Neural cell (in vitro differentiated cells): ENCODE measurements around the gene NCAM1. TPM values are rescaled to one million over a fixed set of nuclear protein-coding genes. Genes with fewer than 3 reads are reported as not detected.
A peak's percentile ranks its signal among the peaks of the same experiment; 100 is the strongest.

Experiments used
- H2AFZ ChIP-seq: fragments of 200-600, 300-800 bp; sonication (generic), shearing (Covaris generic); 2 replicates; pipeline ENCODE4 v1.6.0; 2014; ENCODE audit warnings: low read depth, mild to moderate bottlenecking, antibody characterized with exemption, low read length, moderate library complexity
- H3F3A ChIP-seq: fragments of 200-600 bp; shearing (Covaris generic); 2 replicates; pipeline ENCODE4 v1.6.1; 2016; ENCODE audit warnings: mild to moderate bottlenecking, moderate library complexity, mixed read lengths, antibody characterized with exemption, low read length; ENCODE audit not compliant: insufficient read depth, poor library complexity, severe bottlenecking
- H3K27ac ChIP-seq: fragments of 200-600, 300-800 bp; sonication (generic), shearing (Covaris generic); 2 replicates; pipeline ENCODE4 v1.5.1; 2014; ENCODE audit warnings: mild to moderate bottlenecking, low read length, moderate library complexity
- H3K27me3 ChIP-seq: fragments of 300-800, 200-600 bp; sonication (generic), shearing (Covaris generic); 2 replicates; pipeline ENCODE4 v1.6.0; 2014; ENCODE audit warnings: mild to moderate bottlenecking, low read depth, low read length, moderate library complexity; ENCODE audit not compliant: insufficient read depth
- H3K36me3 ChIP-seq: fragments of 300-800, 200-600 bp; sonication (generic), shearing (Covaris generic); 2 replicates; pipeline ENCODE4 v1.5.1; 2014; ENCODE audit warnings: mild to moderate bottlenecking, antibody characterized with exemption, low read length, moderate library complexity; ENCODE audit not compliant: insufficient read depth
- H3K4me2 ChIP-seq: fragments of 300-800, 200-600 bp; sonication (generic), shearing (Covaris generic); 2 replicates; pipeline ENCODE4 v1.6.0; 2014; ENCODE audit warnings: mild to moderate bottlenecking, low read length
- H3K4me3 ChIP-seq: fragments of 300-800, 200-600 bp; sonication (generic), shearing (Covaris generic); 2 replicates; pipeline ENCODE4 v1.5.1; 2014; ENCODE audit warnings: mild to moderate bottlenecking, low read length, moderate library complexity
- H3K79me2 ChIP-seq: fragments of 200-600 bp; shearing (Covaris generic); replicated peaks from 2 replicates; pipeline ENCODE4 v1.6.0; 2014; ENCODE audit warnings: mild to moderate bottlenecking, low read length, moderate library complexity; ENCODE audit not compliant: insufficient read depth
- H3K9ac ChIP-seq: fragments of 300-800, 200-600 bp; sonication (generic), shearing (Covaris generic); 2 replicates; pipeline ENCODE4 v1.6.1; 2016; ENCODE audit warnings: mild to moderate bottlenecking, low read length, mixed read lengths
- H3K9me2 ChIP-seq: fragments of 200-600 bp; shearing (Covaris generic); 2 replicates; pipeline ENCODE4 v1.6.1; 2016; ENCODE audit warnings: mild to moderate bottlenecking, low read length, mixed read lengths; ENCODE audit not compliant: insufficient read depth
- H3K9me3 ChIP-seq: fragments of 200-600, 300-800 bp; sonication (generic), shearing (Covaris generic); 2 replicates; pipeline ENCODE4 v1.6.1; 2016; ENCODE audit warnings: mild to moderate bottlenecking, mixed run types, low read length, moderate library complexity, mixed read lengths
- H4K20me1 ChIP-seq: fragments of 200-600 bp; shearing (Covaris generic); 2 replicates; pipeline ENCODE4 v1.6.1; 2016; ENCODE audit warnings: mild to moderate bottlenecking, mixed run types; ENCODE audit not compliant: insufficient read depth
- CTCF ChIP-seq: fragments of 450-650 bp; IDR thresholded peaks from 2 replicates; pipeline ENCODE4 v1.5.1; 2014; ENCODE audit warnings: antibody characterized with exemption, mild to moderate bottlenecking, moderate library complexity; ENCODE audit not compliant: poor library complexity, severe bottlenecking
- EP300 ChIP-seq: fragments of 450-650 bp; conservative IDR thresholded peaks from 2 replicates; pipeline ENCODE4 v1.6.1; 2014; ENCODE audit warnings: antibody characterized with exemption, mild to moderate bottlenecking, moderate library complexity; ENCODE audit not compliant: poor library complexity, severe bottlenecking
- EZH2 ChIP-seq: fragments of 200-600, 300-800 bp; shearing (Covaris generic), sonication (generic); IDR thresholded peaks from 2 replicates; pipeline ENCODE4 v1.6.1; 2014; ENCODE audit warnings: antibody characterized with exemption, low read length, borderline replicate concordance, mild to moderate bottlenecking; ENCODE audit not compliant: insufficient read depth, poor library complexity, severe bottlenecking
- MXI1 ChIP-seq: fragments of 450-650 bp; conservative IDR thresholded peaks from 2 replicates; pipeline ENCODE4 v1.6.1; 2014; ENCODE audit warnings: antibody characterized with exemption, mild to moderate bottlenecking; ENCODE audit not compliant: poor library complexity, severe bottlenecking
- POLR2AphosphoS5 ChIP-seq: IDR thresholded peaks from 2 replicates; pipeline ENCODE4 v1.6.1; 2012
- RAD21 ChIP-seq: fragments of 450-650 bp; conservative IDR thresholded peaks from 2 replicates; pipeline ENCODE4 v1.6.1; 2014; ENCODE audit warnings: antibody characterized with exemption, mild to moderate bottlenecking, moderate library complexity
- REST ChIP-seq: IDR thresholded peaks from 2 replicates; pipeline ENCODE4 v1.6.1; 2012; ENCODE audit warnings: borderline replicate concordance
- SMC3 ChIP-seq: fragments of 450-650 bp; conservative IDR thresholded peaks from 2 replicates; pipeline ENCODE4 v1.6.1; 2014; ENCODE audit warnings: antibody characterized with exemption, mild to moderate bottlenecking, moderate library complexity; ENCODE audit not compliant: poor library complexity
- TAF1 ChIP-seq: IDR thresholded peaks from 2 replicates; pipeline ENCODE4 v1.6.1; 2012; ENCODE audit warnings: low read depth
- polyA plus RNA-seq: library from polyadenylated mRNA; depleted of rRNA; stranded (reverse); fragments of >200 nt; gene quantifications from 2 replicates; pipeline ENCODE4 v1.2.3, GENCODE V29; 2014

Gene NCAM1
- polyA plus RNA-seq, 1 donor from 2014 or later, result 120 TPM

GRCh38 chr11:113162592-113162962 is 201.4 kb downstream of the NCAM1 start:
- Histone ChIP-seq H3K4me3 (no peak overlapping the region), H3F3A (no peaks in the 10 kb centered on the region), H3K4me2 (no peak overlapping the region), H4K20me1 (no peaks in the 10 kb centered on the region), H3K9me3 (no peaks in the 10 kb centered on the region), H3K79me2 (no peaks in the 10 kb centered on the region), H3K9ac (no peak overlapping the region), H3K27me3 (no peaks in the 10 kb centered on the region), H3K9me2 (no peaks in the 10 kb centered on the region), H2AFZ (no peak overlapping the region), H3K36me3 (no peaks in the 10 kb centered on the region), H3K27ac (peak overlapping the region; percentile 14)
- TF ChIP-seq RAD21 (no peak), TAF1 (no peak), POLR2AphosphoS5 (no peak), EZH2 (no peak), SMC3 (no peak), MXI1 (no peak), CTCF (no peak), EP300 (no peak), REST (no peak)

- H3F3A ChIP-seq, result no peaks in the 10 kb centered on the region
- no peaks in the 10 kb centered on the region for H3K9me2 ChIP-seq
- no peaks in the 10 kb centered on the region for H3K9me3 ChIP-seq
- H2AFZ ChIP-seq, result no peak overlapping the region
- no peaks in the 10 kb centered on the region for H3K79me2 ChIP-seq
- H3K27ac ChIP-seq, result no peak overlapping the region
- H3K36me3 ChIP-seq, result no peaks in the 10 kb centered on the region
- H3K4me2 ChIP-seq, result no peak overlapping the region
- TF ChIP-seq SMC3, result no peak
- TF ChIP-seq REST, result no peak
- no peak for TF ChIP-seq EZH2
- no peak for TF ChIP-seq RAD21
- no peak for TF ChIP-seq CTCF
- no peak for TF ChIP-seq EP300
- TF ChIP-seq MXI1, result no peak
- no peak for TF ChIP-seq POLR2AphosphoS5
- no peak for TF ChIP-seq TAF1
- no peak overlapping the region for H3K4me3 ChIP-seq
- H3K9ac ChIP-seq, result no peak overlapping the region
- no peaks in the 10 kb centered on the region for H3K27me3 ChIP-seq
- H4K20me1 ChIP-seq, result peaks cover 6% of the 10 kb centered on the region
Measured at GRCh38 chr11:113163291-113164030, 202.2 kb downstream of the NCAM1 start.
